ENCODE results near the gene PMEPA1.

PMEPA1 gene

GRCh38 chr20:57713951-57714350 is 4.1 kb upstream of the PMEPA1 start:
- intact Hi-C loops (cut with DNase I): no loop called here
- peak in 2 of 42 donors; percentile 45 to 52 for DNase-seq

- DNase-seq: peak in 1 of 42 donors; percentile 48
- intact Hi-C loops (cut with DNase I): no loop called here
Observed at GRCh38 chr20:57713505-57713903, 3.7 kb upstream of the PMEPA1 start.

- peak in 1 of 42 donors; percentile 41 for DNase-seq
- intact Hi-C loops (cut with DNase I): no loop called here
Observed at GRCh38 chr20:57712851-57713504, 3.2 kb upstream of the PMEPA1 start.

GRCh38 chr20:57712341-57712740 is 2.5 kb upstream of the PMEPA1 start:
- DNase-seq: no peak
- intact Hi-C loops (cut with DNase I): no loop called here

GRCh38 chr20:57711826-57712225 is 2.0 kb upstream of the PMEPA1 start:
- no peak for DNase-seq
- intact Hi-C loops (cut with DNase I): no loop called here

GRCh38 chr20:57711311-57711712 is 1.5 kb upstream of the PMEPA1 start:
- no peak for DNase-seq
- intact Hi-C loops (cut with DNase I): no loop called here

- intact Hi-C loops (cut with DNase I): no loop called here
Observed at GRCh38 chr20:57710841-57711240, 1.0 kb upstream of the PMEPA1 start.

GRCh38 chr20:57708694-57709673 is 831 bp downstream of the PMEPA1 start:
- intact Hi-C loops (cut with DNase I): no loop called here

More at GRCh38 chr20:57710841-57711240, 1.0 kb upstream of the PMEPA1 start:
- DNase-seq: no peak

GRCh38 chr20:57707849-57708693 is 1.7 kb downstream of the PMEPA1 start:
- DNase-seq: peak in 6 of 42 donors; percentile 45 to 67 (median 52)
- intact Hi-C loops (cut with DNase I): loop anchor here (2.0 kb wide), 1 partner anchor 49 kb away; no protein-coding TSS in a partner anchor

More at GRCh38 chr20:57708694-57709673, 831 bp downstream of the PMEPA1 start:
- peak in 6 of 42 donors; percentile 42 to 66 (median 59) for DNase-seq

GRCh38 chr20:57707320-57707719 is 2.5 kb downstream of the PMEPA1 start:
- intact Hi-C loops (cut with DNase I): loop anchor here (2.0 kb wide), 1 partner anchor 49 kb away; no protein-coding TSS in a partner anchor
- DNase-seq: no peak

- no peak for DNase-seq
- intact Hi-C loops (cut with DNase I): no loop called here
Observed at GRCh38 chr20:57705127-57705899, 4.5 kb downstream of the PMEPA1 start.

GRCh38 chr20:57704245-57704644 is 5.6 kb downstream of the PMEPA1 start:
- peak in 8 of 42 donors; percentile 55 to 74 (median 60) for DNase-seq
- intact Hi-C loops (cut with DNase I): no loop called here

- DNase-seq: no peak
- intact Hi-C loops (cut with DNase I): no loop called here
Observed at GRCh38 chr20:57703013-57703412, 6.8 kb downstream of the PMEPA1 start.

- intact Hi-C loops (cut with DNase I): no loop called here
- DNase-seq: no peak
Observed at GRCh38 chr20:57702521-57702920, 7.3 kb downstream of the PMEPA1 start.

GRCh38 chr20:57702091-57702490 is 7.7 kb downstream of the PMEPA1 start:
- intact Hi-C loops (cut with DNase I): no loop called here
- DNase-seq: peak in 1 of 42 donors; percentile 25

GRCh38 chr20:57701651-57702050 is 8.2 kb downstream of the PMEPA1 start:
- no peak for DNase-seq
- intact Hi-C loops (cut with DNase I): no loop called here

GRCh38 chr20:57701090-57701489 is 8.7 kb downstream of the PMEPA1 start:
- intact Hi-C loops (cut with DNase I): no loop called here
- DNase-seq: no peak

GRCh38 chr20:57699395-57699794 is 10.4 kb downstream of the PMEPA1 start:
- intact Hi-C loops (cut with DNase I): no loop called here
- no peak for DNase-seq
